ENCODE data around the gene SMKR1.
"Not testable (repeated sequence)": the region's sequence is repeated elsewhere in the genome, so short reads cannot be mapped to it uniquely, and the experiment has no call there.

The SMKR1 gene

DNA sequence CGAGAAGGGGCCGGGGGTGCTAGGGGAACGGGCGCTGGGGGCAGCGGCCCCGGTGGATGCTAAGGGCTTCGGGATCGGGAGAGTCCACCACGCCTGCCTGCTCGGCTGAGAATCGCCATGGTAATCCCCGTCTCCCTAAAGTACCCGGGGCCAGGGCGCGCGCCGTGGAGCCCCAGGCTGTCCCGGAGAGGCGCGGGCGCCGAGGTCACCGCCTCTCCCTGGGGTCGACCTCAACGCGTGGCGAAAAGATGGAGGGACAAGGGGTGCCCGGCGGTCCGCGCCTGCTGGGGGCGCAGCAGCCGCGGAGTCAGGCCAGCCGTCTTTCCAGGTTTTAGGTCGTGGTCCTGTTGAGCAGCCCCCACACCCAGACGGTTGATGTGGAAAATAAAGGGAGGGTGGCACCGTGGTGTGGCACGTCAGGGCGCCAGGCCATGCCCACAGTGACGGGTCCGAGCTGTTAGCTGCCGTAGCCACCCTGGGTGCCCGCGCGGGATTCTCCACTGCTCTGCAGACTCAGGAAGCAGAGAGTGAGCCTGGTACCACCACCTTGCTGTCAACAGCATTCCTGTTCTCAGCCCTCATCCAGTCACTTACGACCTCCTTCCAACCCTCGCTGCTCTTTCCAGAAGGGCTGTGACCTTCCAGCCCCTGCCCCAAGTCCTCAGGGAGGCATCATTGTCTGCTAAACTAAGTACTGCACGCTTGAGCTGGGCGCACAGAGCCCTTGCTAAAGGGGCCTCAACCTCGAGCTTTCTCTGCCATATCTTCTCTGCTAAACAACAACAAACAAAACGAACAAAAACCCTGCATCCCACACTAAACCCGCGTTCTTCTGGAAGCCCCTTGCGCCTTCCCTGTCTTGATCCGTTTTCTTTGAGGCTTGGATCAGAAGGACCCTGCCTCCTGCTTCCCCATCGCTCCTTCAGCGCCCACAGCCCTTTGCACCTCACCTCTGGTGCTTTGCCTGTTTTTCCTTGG is 666 bp downstream of the SMKR1 start:
- ATAC-seq: peak; percentile 36
- Mint-ChIP-seq H3K9me3 (no peaks in the 10 kb centered on the region), H3K4me3 (peak overlapping the region; percentile 64), H3K36me3 (peaks cover 13% of the 10 kb centered on the region), H3K27ac (peak overlapping the region; percentile 74), H3K4me1 (peaks cover 35% of the 10 kb centered on the region)
- peak in 1 of 2 donors; percentile 11 for DNase-seq (ENCODE audit: low spot score in 2 of 2)

- Mint-ChIP-seq H3K4me3 (peak overlapping the region; percentile 64), H3K4me1 (peaks cover 33% of the 10 kb centered on the region), H3K9me3 (no peaks in the 10 kb centered on the region), H3K27ac (peak overlapping the region; percentile 74), H3K36me3 (peaks cover 13% of the 10 kb centered on the region)
- ATAC-seq (no peak), DNase-seq (ENCODE audit: low spot score in 2 of 2) (no peak)
These were observed 1.4 kb downstream of the SMKR1 start for GRCh38 chr7:129503725-129504124.

- H3K27ac Mint-ChIP-seq: no peak overlapping the region
- ATAC-seq (no peak), DNase-seq (ENCODE audit: low spot score in 2 of 2) (no peak)
- no peaks in the 10 kb centered on the region for H3K4me1 Mint-ChIP-seq
- no peaks in the 10 kb centered on the region for H3K9me3 Mint-ChIP-seq
- H3K36me3 Mint-ChIP-seq: no peaks in the 10 kb centered on the region
- H3K4me3 Mint-ChIP-seq: no peak overlapping the region
These were observed 9.9 kb downstream of the SMKR1 start for GRCh38 chr7:129512192-129512591.

DNA sequence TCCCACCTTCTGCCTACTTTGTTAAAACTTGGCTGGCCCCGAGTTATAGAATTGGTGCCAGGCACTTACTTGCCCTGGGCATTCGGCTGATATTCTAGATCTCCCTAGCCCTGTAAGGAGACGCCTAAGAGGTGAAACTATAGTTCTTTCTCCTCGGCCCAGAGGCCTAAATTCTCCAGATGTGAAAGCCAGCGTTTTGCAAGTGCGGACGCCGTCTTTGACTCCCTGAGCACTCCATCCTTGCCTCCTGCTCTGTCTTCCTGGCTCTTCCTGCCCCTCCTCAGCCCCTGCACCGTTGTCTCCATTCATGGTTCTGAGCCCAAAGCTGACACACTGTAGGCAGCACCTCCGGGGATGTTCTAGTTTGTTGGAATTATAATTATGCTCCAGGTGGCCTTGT is 11.2 kb downstream of the SMKR1 start:
- Mint-ChIP-seq H3K27ac (no peak overlapping the region), H3K4me3 (no peak overlapping the region), H3K36me3 (no peaks in the 10 kb centered on the region), H3K4me1 (no peaks in the 10 kb centered on the region), H3K9me3 (no peaks in the 10 kb centered on the region)
- no peak for DNase-seq (ENCODE audit: low spot score in 2 of 2)
- ATAC-seq: no peak

- Mint-ChIP-seq H3K4me1 (no peaks in the 10 kb centered on the region), H3K36me3 (no peaks in the 10 kb centered on the region), H3K9me3 (no peaks in the 10 kb centered on the region), H3K4me3 (no peak overlapping the region), H3K27ac (no peak overlapping the region)
- ATAC-seq (peak; percentile 62), DNase-seq (ENCODE audit: low spot score in 2 of 2) (no peak)
These were observed 12.4 kb downstream of the SMKR1 start for GRCh38 chr7:129514683-129515082.

DNA sequence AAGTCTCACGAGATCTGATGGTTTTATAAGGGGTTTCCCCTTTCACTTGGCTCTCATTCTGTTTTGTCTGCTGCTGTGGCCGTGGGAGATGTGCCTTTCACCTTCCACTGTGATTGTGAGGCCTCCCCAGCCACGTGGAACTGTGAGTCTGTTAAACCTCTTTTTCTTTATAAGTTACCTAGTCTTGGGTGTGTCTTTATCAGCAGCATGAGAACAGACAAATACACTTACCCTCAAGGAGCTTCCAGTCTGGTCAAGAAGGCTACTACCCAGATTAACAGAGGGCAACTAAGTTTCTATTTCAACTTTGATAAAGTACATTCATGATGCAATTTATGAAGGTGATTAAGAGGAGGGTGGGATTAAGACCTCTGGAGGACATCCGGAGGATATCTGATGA is 13.1 kb downstream of the SMKR1 start:
- Mint-ChIP-seq H3K9me3 (no peaks in the 10 kb centered on the region), H3K4me1 (no peaks in the 10 kb centered on the region), H3K36me3 (no peaks in the 10 kb centered on the region), H3K27ac (no peak overlapping the region), H3K4me3 (no peak overlapping the region)
- ATAC-seq (no peak), DNase-seq (ENCODE audit: low spot score in 2 of 2) (no peak)

GRCh38 chr7:129517931-129518330 is 15.6 kb downstream of the SMKR1 start:
- no peak for DNase-seq (ENCODE audit: low spot score in 2 of 2)
- no peak for ATAC-seq
- Mint-ChIP-seq H3K27ac (no peak overlapping the region), H3K4me3 (no peak overlapping the region), H3K9me3 (no peaks in the 10 kb centered on the region), H3K4me1 (peaks cover 8% of the 10 kb centered on the region), H3K36me3 (no peaks in the 10 kb centered on the region)

GRCh38 chr7:129519464-129519863 is 17.1 kb downstream of the SMKR1 start:
- ATAC-seq (no peak), DNase-seq (ENCODE audit: low spot score in 2 of 2) (no peak)
- no peaks in the 10 kb centered on the region for H3K9me3 Mint-ChIP-seq
- peaks cover 8% of the 10 kb centered on the region for H3K4me1 Mint-ChIP-seq
- H3K27ac Mint-ChIP-seq: no peak overlapping the region
- H3K36me3 Mint-ChIP-seq: no peaks in the 10 kb centered on the region
- no peak overlapping the region for H3K4me3 Mint-ChIP-seq

GRCh38 chr7:129522088-129522970 is 20.0 kb downstream of the SMKR1 start:
- ATAC-seq: no peak
- no peak for DNase-seq (ENCODE audit: low spot score in 2 of 2)
- Mint-ChIP-seq H3K9me3 (no peaks in the 10 kb centered on the region), H3K4me1 (peaks cover 20% of the 10 kb centered on the region), H3K36me3 (no peaks in the 10 kb centered on the region), H3K4me3 (no peak overlapping the region), H3K27ac (no peak overlapping the region)

DNA sequence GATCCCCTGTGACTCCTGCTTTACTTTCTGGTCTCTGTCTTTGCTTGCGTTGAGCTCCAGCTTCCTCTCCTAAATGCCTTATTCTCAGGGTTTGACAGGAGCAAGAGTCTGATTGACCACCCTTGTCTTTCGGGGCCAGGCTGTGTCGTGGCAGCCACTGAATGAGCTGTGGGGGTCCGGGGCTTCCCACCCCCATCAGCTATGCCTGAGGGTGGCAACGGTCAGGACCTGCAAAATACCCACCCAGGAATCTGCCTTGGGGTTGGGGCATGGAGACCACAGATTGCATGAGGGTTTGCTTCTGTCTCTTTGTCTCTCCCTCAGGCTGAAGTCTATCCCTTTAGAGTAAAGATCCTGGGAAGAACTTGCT is 20.6 kb downstream of the SMKR1 start:
- ATAC-seq: no peak
- DNase-seq (ENCODE audit: low spot score in 2 of 2): no peak
- Mint-ChIP-seq H3K4me1 (peaks cover 20% of the 10 kb centered on the region), H3K4me3 (no peak overlapping the region), H3K9me3 (no peaks in the 10 kb centered on the region), H3K36me3 (no peaks in the 10 kb centered on the region), H3K27ac (no peak overlapping the region)

GRCh38 chr7:129523924-129524323 is 21.6 kb downstream of the SMKR1 start:
- H3K4me3 Mint-ChIP-seq: no peak overlapping the region
- H3K4me1 Mint-ChIP-seq: peaks cover 20% of the 10 kb centered on the region
- no peak for ATAC-seq
- DNase-seq (ENCODE audit: low spot score in 2 of 2): no peak
- H3K9me3 Mint-ChIP-seq: no peaks in the 10 kb centered on the region
- no peaks in the 10 kb centered on the region for H3K36me3 Mint-ChIP-seq
- H3K27ac Mint-ChIP-seq: no peak overlapping the region

DNA sequence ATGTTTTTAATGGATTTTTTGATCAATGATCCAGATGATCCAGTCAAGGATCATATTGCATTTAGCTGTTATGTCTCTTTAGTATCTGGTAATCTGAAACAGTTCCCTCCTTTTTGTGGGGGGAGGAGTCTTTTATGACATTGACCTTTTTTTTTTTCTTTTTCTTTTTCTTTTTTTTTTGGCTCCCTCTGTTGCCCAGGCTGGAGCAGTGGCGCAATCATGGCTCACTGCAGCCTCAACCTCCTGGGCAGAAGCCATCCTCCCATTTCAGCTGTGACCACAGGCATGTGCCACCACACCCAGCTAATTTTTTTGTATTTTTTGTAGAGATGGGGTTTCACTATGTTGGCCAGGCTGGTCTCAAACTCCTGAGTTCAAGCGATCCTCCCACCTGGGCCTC is 22.1 kb downstream of the SMKR1 start:
- ATAC-seq; H3K9me3 Mint-ChIP-seq; H3K27ac Mint-ChIP-seq; H3K4me3 Mint-ChIP-seq; DNase-seq (ENCODE audit: low spot score in 2 of 2); H3K36me3 Mint-ChIP-seq: not testable (repeated sequence)
- peaks cover 20% of the 10 kb centered on the region for H3K4me1 Mint-ChIP-seq

DNA sequence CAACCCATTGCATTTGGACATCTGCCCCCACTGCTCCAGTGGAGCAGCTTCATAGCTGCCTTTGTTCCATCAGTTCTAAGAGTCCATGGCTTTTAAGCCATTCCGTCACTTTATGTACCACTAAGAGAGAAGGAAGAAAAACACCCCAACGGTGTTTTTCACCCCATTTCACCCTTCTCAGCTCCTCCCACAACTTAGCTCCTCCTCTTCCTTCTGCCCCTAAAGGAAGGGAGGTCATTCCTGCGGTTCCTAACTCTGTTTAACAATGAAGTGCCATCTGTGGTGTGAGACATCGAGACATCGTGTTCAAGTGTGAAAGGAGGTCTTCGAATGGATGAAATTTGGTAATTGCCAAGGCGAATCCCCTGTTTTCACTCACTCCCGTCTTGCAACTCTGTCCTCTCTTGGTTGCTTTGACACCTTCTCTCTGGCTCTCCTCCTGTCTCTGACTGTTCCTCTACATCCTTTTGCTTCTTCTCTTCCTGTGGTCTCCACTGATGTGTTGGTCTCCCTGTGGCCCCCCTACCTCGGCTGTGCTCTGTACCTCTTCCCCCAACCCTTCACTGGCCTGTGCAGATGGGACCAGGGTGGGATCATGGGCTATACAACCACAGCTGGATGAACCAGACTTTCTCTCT is 23.0 kb downstream of the SMKR1 start:
- Mint-ChIP-seq H3K4me1 (peaks cover 20% of the 10 kb centered on the region), H3K36me3 (no peaks in the 10 kb centered on the region), H3K4me3 (peak overlapping the region; percentile 54), H3K27ac (peak overlapping the region; percentile 82), H3K9me3 (no peaks in the 10 kb centered on the region)
- DNase-seq (ENCODE audit: low spot score in 2 of 2) (no peak), ATAC-seq (no peak)

- no peak for DNase-seq (ENCODE audit: low spot score in 2 of 2)
- H3K9me3 Mint-ChIP-seq: no peaks in the 10 kb centered on the region
- H3K4me1 Mint-ChIP-seq: peaks cover 31% of the 10 kb centered on the region
- H3K27ac Mint-ChIP-seq: no peak overlapping the region
- peaks cover 7% of the 10 kb centered on the region for H3K36me3 Mint-ChIP-seq
- ATAC-seq: no peak
- H3K4me3 Mint-ChIP-seq: no peak overlapping the region
These were observed 27.3 kb downstream of the SMKR1 start for GRCh38 chr7:129529643-129530042.

GRCh38 chr7:129530795-129531391 is 28.6 kb downstream of the SMKR1 start:
- DNase-seq (ENCODE audit: low spot score in 2 of 2) (peak; percentile 14 to 64), ATAC-seq (peak; percentile 99)
- Mint-ChIP-seq H3K9me3 (no peaks in the 10 kb centered on the region), H3K27ac (peak overlapping the region; percentile 84), H3K4me3 (peak overlapping the region; percentile 14), H3K4me1 (peaks cover 26% of the 10 kb centered on the region), H3K36me3 (peaks cover 7% of the 10 kb centered on the region)

All from stimulated activated effector memory CD8-positive, alpha-beta T cell treated with anti-CD3 and anti-CD28 coated beads, Interleukin-12 subunit alpha, Interleukin-12 subunit beta, amount 100 ng/mL, for 72 hours (primary cell).